HG02798 (cell line): ENCODE results near the gene PGF.

Source experiments
- ATAC-seq: cut with Tn5 transposase; IDR thresholded peaks from one replicate; pipeline ENCODE4 v1.9.1; 2021; ENCODE audit warnings: mild to moderate bottlenecking; ENCODE audit not compliant: unreplicated experiment, poor library complexity

Gene PGF

DNA sequence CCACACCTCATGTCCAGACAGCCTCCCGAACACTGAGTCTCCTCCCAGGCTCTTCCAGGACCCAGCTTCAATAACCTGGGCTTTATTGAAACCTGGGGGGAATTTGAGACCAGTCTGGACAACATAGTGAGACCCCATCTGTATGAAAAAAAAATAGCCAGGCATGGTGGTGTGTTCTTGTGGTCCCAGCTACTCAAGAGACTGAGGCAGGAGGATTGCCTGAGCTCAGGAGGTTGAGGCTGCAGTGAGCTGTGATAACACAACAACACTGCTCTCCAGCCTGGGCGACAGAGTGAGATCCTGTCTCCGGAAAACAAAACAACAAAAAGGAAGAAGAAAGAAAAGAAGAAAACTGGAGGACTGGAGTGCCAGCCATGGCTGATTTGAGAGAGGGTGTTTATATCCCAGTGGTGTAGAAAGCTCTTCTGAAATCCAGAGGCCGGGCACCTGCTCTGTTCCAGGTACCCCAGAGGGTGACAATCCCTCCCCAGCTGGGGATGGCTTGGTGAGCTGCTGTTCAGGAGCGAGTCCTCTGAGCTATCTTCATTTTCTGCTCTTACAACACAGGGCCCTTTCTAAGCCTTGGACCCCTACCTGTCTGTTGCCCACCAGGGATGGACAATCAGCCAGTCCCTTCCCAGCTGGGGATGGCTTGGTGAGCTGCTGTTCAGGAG lies 6.0 kb upstream of the PGF start:
- ATAC-seq: no peak

DNA sequence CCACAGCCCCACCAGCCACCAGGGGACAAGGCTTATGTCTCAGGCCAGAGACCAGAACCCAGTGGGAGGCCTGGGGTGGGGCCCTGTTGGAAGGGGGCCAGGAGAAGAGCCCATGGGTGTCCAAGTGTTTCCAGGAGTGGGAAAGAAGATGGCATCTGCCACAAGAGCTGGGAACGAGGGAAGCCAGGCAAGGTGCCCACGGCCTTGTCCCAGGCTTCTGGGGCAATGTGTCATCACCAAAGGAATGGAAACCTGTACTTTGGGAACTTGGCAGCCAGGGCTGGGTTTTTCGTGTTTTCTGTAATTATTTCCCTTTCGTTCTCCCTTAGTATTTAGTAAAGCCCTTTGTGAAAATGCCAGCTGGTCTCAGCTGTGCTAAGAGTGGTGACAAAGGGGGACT lies 5.3 kb upstream of the PGF start:
- no peak for ATAC-seq

DNA sequence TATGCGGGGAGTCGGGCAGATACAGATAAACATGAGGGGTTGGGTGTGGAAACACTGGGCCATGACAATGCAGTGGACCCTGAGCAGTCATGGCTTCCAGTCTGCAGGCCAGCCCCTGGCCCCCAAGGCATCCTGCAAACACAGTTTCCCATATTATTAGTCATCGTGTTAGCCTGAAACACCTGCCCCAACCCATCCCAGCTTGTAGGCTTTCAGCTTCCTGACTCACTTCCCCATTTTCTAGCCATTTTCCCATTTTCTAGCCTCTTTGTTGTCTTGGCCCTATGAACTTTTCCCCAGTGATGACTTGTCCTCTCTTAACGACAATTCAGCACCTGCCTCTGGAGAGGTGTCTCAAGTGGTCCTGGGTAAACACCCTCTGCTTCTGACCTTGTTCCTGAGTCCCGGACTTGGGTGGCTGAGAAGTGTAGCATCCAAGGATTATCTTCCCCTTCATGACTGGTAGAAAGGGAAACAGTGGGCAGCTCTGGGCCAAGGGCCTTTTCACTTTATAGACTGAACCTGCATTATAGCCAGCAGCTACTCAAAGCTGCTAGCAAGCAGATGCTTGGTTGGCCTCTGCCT lies 4.3 kb upstream of the PGF start:
- no peak for ATAC-seq

DNA sequence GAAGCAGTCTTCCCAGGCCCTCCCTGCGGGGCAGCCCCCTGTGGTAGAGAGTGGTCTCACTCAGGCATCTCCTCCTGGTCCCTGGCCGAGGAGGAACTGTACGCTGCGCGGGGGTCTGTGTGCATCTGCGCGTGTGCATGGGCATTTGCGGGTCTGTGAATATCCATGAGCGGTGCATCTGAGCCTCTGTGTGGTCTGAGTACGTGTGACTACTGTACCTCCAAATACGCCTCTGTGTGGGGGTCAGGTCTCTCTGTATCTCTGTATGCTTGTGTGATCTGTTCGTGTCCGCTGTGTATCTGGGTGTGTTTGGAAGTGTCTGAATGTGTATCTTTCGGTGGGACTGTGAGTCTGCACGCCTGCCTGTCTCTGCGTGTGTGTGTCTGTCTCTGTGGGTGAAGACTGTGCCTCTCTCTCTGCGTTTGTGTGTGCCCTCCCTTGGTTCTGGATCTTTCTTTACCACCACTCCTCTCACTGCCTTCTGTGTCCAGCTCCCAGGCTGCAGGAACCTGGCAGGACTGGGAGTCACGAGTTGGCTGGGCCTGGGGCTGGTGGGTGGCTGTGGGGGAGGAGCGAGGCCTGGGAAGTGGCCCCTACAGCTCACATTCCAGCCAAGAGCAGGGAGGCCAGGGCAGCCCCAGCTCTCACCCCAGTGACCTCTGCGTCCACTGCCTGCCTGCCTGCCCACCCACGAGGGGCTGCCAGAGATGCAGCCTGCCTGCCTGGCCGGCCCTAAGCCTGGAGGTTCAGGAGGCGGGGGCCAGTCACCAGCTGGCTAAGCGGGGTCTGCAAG lies 1.1 kb upstream of the PGF start:
- no peak for ATAC-seq

DNA sequence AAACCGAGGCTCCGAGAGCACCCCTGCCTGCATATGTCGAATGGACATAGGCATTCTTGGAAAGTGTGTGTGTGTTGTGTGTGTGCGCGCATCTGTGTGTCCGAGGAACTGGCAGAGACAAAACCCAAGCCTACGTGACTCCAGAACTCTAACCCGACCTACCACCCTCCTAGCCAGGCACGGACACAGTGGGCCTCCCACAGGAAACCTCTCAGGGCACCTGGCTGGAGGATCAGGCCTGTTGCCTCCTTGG lies 556 bp upstream of the PGF start:
- ATAC-seq: no peak

DNA sequence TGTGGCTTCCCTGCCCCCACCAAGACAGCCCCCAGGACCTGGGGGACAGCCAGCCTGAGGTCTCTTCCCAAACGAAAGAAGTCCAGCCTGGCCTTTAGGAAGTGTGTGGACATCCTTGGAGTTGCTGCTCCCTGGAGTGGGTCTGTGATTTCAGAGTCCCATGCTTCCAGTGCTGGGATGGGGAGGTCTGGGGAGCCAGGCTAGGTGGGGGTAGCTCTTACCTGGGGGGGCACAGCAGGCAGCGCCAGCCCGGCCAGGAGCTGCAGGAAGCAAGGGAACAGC lies 509 bp downstream of the PGF start:
- no peak for ATAC-seq

DNA sequence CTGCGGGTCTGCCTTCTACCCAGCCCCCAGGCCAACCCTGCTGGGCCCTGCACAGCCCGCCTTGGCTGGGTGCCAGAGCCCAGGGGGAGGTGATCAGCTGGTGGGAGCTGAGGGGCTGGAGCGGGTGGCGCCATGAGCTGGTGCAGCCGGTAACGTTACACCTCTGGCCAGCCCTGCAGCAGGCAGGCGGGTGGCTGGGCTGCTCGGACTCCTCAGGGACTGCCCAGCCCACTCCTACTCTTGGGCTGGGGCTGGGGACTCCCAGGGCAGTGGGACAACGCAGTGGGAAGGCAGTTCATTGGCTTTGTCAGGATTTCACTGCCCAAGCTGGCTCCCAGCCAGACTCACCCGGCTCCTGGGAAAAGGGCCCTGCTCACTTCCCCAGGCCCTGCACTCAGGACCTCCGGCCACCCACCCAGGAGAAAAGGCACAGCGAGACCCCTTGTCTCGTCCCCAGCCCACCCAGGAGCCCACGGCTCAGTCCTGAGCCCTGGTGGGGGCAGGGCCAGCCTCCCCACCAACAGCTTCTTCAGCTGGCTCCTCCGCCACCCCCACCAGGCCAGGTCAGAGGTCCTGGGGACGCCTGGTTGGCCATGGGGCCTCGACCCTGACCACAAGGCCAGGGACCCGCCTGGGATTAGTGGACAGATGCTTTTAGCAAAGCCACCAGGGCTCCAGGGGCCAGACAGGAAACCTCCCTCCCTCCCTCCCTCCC lies 1.0 kb downstream of the PGF start:
- ATAC-seq: no peak

DNA sequence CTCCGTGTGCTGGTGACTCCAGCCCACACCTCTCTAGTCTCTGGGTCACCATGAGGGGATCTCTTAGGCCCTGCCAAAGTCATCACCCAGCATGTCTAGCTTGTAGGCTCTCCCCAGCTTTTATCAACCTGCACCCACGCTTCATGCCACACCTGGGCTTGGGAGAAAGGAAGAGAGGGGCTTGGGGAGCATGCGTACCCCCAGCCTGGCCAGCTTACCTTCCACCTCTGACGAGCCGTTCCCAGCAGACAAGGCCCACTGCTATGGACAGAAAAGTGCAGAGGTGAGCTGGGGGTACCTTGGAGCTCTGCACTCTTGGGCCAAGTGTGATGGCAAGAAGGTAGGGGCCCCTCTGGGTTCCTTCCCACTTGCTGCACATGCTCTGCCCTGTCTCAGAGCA lies 1.7 kb downstream of the PGF start:
- no peak for ATAC-seq

DNA sequence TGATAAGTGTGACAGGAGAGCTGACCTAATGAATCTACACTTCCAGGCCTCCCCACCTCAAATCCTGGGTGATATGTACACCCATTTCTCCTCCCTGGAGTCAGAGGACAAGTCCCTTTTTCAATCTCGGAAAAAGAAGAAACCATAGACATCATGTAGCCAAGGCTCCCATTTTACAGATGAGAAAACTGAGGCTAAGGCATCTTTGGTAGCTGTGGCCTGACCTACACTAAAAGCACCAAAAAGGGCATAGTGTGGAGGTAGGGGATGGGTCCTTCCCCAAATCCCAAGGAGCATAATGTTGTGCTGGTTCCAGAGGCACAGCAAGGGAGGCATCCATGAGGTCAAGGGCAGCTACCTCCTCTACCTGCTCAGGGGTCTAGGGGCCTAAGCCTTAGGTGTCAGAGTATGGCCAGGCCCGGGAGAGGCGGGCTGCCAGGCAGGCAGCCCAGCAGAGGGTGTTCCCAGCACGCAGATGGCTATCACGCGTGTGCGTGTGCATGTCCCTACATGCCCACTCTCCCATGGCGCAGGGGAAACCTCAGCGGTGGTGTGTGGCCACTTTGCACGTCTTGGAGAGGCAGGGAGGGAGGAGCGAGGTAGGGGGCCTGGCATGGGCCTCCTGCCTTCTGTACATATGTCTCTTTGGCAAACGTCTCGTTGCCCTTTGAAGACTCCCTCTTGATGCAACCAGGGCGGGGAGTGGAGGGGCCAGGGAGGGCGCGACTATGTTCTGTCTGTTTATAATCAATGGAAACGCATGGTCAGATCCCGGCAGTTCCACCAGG lies 2.5 kb downstream of the PGF start:
- no peak for ATAC-seq

DNA sequence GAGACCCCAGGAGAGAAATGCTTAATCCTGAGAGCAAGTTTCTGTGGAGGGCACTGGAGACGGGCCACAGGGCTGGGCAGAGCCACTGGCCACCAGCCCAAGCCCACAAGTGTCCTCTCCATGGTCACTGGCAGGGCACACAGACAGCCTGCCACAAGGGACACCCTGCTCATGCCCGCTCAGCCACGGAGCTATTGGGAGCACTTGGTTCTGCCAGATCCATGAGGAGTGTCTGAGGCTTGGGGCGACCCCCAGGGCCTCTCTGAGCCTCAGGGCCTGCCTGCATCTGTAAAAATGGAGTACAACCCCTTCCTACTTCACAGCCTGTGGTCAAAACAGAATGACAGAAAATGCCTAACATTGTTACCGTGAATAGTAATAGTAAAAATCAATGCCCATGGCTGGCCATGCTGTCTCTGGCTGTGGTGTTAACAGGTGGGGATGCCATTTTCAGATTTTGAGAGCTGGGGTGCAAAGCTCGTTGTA lies 3.2 kb downstream of the PGF start:
- no peak for ATAC-seq

DNA sequence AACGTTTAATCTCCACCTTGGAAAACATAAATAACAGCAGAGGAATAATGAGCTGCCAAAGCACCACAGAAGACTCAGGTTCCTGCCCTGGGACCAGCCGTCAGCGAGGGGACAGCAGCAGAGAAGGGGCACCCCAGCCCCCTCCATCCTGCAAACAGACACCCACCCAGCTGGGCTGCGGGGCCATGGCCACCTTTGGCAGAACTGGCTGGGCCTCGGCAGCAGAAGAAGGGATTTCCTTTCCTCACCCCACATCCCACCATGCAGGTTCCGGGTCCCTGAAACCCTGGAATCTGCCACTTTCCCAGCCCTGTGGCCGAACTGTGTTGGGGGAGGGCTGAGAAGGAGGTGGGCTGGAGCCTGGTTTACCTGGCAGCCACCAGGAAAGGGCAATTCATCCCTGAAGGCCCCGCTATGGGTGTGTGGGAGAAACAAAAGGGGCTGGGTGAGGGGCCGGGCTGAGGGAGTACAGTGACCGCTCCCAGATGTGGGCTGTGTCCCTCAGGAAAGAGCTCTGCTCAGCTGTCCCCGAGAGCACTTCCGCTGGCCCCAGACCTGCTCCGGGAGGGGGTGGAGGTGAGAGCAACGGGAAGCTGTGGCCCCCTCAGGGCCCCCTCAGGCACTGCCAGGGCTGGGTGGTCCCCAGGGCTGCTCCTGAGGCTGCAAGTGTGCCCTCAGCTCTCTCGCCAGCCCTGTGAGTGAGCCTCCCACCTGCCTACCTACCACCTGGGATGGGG lies 3.8 kb downstream of the PGF start:
- no peak for ATAC-seq

DNA sequence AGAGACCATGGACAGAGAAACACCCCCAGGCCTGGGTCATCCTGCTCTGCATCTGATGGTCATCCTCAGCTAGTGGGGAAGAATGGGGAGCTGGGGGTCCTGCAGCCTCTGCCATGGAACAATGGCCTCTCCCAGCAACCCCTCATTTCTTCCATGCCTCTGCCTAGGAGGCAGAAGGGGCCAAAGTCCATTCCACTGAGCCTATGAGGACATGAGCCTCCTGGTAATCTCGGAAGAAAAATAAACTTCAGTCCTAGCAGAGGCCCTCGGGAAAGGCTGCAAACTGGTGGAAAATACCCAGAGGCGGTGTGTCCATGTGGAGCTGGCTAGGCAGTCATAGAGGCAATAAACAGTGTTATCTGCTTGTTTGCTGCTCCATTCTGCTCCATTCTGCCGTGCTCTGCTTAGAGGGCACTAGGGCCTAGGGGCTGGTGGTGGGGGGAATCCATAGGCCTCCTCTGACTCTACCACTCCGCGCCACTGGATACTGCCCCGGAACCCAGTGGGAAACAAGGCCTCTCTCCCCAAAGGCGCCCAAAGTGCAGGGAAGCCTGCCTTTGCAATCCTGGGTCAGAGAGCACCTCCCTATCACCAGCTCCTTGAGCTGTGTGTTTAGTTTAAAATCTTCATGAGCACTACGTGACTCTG lies 4.5 kb downstream of the PGF start:
- ATAC-seq: no peak

DNA sequence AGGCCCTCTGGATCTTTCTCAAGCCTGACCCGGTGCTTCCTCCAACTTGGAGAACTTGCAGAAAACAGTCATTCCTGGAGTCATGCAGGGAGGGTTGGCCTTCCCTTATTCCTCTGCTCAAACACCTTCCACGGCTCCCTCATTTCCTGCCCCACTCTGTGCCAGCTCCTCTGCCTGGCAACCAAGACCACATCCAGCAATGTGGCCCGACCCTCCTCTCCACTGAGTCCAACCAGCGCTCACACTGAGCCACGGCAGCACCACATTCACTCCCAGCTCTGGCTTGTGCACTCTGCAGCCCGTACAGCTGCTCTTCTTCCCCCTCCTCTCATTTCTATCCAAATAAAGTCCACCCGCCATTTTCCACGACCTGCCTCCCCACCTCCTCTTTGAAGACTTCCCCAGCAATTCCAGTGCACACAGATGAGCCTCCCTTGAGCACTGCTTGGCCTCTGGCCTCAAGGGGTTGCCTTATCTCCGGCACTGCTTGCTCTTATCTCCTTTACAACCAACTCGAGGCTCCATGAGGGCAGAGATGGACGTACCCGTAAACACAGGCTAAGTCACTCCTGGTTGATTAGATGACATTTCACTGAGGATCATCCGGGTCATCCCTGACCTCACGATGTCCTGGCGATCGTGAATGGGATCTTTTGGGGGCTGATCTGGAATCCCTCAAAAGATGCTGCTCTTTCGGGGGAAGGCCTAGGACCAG lies 5.4 kb downstream of the PGF start:
- ATAC-seq: no peak

DNA sequence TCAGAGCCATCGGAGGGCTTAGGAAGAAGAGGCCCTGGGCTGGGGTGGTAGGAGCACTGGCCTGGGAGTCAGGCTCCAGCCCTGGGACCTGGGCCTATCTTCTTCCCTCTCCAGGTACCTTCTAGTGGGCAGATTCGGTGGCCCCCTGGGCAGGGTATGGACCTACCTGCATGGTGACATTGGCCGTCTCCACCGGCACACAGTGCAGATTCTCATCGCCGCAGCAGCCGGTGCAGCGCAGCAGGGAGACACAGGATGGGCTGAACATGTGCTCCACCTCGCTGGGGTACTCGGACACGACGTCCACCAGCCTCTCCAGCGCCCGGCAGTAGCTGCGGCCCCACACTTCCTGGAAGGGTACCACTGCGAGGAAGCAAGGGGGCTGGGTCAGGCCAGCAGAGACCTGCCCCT lies 6.2 kb downstream of the PGF start:
- ATAC-seq: no peak

DNA sequence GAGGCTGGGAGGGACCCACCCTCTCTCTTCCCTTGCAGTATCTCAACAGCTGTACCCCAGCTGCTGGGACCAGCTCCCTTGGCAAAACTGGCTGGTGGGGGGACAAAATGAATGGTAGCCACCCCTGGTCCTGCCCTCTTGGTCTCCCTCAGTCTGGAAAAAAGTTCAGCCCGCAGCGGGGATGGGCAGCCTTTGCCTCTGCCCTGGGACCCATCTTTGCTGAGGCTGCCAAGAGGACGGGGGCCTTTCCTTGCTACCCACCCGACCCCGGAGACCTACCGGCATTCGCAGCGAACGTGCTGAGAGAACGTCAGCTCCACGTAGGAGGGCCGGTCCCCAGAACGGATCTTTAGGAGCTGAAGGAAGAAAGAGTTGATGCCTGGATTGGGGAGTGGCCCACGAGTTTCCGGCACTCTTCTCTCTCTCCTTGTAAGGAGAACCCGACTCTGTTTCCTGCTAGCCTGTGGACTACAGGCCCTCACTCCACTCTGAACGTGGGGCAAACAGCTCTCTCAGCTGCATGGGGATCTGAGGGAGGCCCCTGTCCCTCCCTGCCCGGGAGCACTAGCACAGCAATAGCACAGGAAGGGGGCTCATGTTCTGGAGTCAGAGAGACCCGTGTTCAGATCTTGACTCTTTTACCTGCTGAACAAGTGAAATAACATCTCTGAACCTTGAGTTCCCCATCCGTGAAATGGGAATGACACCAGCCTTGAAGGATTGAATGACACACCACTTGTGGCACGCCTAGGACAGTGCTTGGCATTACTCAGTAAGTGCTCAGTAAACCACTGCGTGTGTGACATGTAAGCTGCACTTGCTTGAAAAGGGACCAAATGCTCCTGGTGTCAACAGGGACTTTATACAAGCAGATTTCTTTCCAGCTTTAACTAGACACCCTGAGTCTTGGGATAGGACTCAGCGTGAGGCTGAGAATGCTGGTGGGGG lies 6.9 kb downstream of the PGF start:
- ATAC-seq: no peak

DNA sequence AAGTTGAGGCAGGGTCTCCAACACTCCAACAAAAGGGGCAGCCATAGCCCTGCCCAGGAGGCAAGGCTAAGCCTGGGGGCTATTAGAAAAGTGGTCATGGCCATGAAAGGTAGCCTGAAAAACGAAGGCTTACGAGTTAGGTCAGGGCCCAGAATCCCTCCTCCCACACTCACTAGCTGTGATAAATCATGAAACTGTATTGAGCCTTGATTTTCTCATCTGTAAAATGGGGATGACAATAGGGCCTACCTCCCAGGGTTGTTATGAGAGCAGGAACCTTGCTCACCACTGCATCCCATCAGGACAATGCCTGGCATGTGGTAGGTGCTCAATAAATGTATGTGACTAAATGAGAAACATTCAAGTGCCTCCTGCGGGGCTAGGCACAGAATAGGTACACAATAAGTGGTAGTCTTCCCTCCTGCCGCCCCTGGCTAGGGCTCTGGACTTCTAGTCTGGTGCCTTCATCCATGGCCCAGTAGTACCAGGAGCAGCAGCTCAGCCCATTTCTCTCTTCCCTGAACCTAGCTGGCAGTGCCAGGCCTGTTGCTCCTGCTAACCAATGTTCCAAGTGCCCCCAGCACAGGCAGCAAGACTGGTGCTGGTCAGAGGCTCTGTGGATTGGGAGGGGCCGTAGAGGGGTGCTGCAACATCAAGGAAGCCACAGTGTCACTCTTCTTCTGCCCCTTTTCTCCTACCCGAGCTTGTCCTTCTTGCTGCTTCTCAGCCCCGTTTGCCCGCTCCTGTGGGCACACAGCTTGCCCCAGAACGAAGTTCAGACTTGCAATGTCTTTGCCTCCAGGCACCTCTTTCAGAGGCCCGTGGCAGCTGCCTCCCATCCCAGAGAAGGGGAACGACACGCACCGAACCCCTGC lies 7.8 kb downstream of the PGF start:
- no peak for ATAC-seq
